HL-60 (cell line): ENCODE results near the gene SART1.

Experiments
- CTCF ChIP-seq: IDR thresholded peaks from one replicate; pipeline ENCODE4 v1.5.1; 2011; ENCODE audit warnings: low read length, control low read depth, inconsistent platforms; ENCODE audit not compliant: insufficient read depth
- GABPA ChIP-seq: IDR thresholded peaks from 2 replicates; pipeline ENCODE4 v1.6.1; 2012; ENCODE audit warnings: low read depth
- POLR2AphosphoS5 ChIP-seq: IDR thresholded peaks from 2 replicates; pipeline ENCODE4 v1.6.1; 2012; ENCODE audit warnings: low read depth
- REST ChIP-seq: IDR thresholded peaks from 2 replicates; pipeline ENCODE4 v1.6.1; 2012; ENCODE audit warnings: low read depth; ENCODE audit not compliant: insufficient replicate concordance

GRCh38 chr11:66020212-66020611 is 58.7 kb downstream of the SART1 start:
- TF ChIP-seq POLR2AphosphoS5 (no peak), CTCF (no peak), REST (no peak), GABPA (no peak)
